ENCODE results near the gene CCDC171.

Gene CCDC171

DNA sequence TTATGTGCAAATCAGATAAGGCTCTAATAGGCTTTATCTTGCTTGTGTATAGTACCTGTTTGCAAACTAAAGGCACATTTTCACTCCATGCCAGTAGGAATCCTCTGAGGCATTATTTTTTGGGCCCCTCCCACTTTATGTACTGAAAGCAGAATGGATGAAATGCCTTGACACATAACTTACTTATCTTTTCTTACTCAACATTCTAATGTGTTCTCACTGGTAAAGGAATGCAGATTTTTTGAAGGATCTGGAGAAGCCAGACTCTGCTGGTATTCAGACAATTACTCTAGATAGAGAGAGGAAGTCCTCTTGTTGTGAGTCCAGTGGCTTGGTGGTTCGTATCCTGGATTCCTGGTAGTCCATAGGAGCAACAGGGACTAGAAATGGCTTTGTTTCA lies 336.7 kb downstream of the CCDC171 start:
- no peak overlapping the region for H3K4me2 ChIP-seq (ENCODE audit: low read length)
- no peaks in the 10 kb centered on the region for H3K27me3 ChIP-seq (ENCODE audit: insufficient read depth, low read length)
- no peaks in the 10 kb centered on the region for H3K36me3 ChIP-seq (ENCODE audit: insufficient read depth, low read length)
- no peak overlapping the region for H3K27ac ChIP-seq (ENCODE audit: low read depth, low read length, poor library complexity, severe bottlenecking)
- no peaks in the 10 kb centered on the region for H3K9me2 ChIP-seq (ENCODE audit: low read depth, low read length)
- H2AFZ ChIP-seq (ENCODE audit: low read length): no peak overlapping the region
- H3K4me3 ChIP-seq (ENCODE audit: low read depth, low read length, poor library complexity, severe bottlenecking): no peak overlapping the region
- no peaks in the 10 kb centered on the region for H3K79me2 ChIP-seq (ENCODE audit: insufficient read depth, low read length)
- TF ChIP-seq, protein P1, sequence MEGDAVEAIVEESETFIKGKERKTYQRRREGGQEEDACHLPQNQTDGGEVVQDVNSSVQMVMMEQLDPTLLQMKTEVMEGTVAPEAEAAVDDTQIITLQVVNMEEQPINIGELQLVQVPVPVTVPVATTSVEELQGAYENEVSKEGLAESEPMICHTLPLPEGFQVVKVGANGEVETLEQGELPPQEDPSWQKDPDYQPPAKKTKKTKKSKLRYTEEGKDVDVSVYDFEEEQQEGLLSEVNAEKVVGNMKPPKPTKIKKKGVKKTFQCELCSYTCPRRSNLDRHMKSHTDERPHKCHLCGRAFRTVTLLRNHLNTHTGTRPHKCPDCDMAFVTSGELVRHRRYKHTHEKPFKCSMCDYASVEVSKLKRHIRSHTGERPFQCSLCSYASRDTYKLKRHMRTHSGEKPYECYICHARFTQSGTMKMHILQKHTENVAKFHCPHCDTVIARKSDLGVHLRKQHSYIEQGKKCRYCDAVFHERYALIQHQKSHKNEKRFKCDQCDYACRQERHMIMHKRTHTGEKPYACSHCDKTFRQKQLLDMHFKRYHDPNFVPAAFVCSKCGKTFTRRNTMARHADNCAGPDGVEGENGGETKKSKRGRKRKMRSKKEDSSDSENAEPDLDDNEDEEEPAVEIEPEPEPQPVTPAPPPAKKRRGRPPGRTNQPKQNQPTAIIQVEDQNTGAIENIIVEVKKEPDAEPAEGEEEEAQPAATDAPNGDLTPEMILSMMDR (IDR thresholded peaks at IDR 0.05; ENCODE audit: low read length): no peak
- H4K20me1 ChIP-seq (ENCODE audit: insufficient read depth, low read length): no peaks in the 10 kb centered on the region
- H3K9ac ChIP-seq (ENCODE audit: low read length): no peak overlapping the region
- H3K9me3 ChIP-seq (ENCODE audit: low read length): no peaks in the 10 kb centered on the region
- H3F3A ChIP-seq (ENCODE audit: insufficient read depth, low read length): no peaks in the 10 kb centered on the region
- H3K4me1 ChIP-seq (ENCODE audit: insufficient read depth, low read length, severe bottlenecking): no peaks in the 10 kb centered on the region

DNA sequence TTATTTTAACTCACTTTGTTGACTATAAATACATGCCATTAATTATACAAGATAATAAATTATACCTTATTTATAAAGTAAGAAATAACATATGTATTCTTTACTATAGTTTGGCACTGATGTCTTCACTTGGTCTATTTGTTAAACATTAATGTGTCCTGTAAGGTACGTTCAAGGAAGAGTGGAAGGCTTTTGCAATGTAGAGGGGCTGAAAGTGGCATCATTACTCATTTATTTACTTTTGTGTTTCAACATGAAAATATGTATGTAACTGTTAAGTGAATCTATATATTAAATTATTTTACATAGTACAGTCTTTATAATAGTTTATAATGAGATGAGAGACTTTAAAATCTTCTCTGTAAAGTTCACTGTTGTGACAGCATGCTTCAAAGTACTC lies 348.7 kb downstream of the CCDC171 start:
- Histone ChIP-seq H3F3A (ENCODE audit: insufficient read depth, low read length) (no peaks in the 10 kb centered on the region), H4K20me1 (ENCODE audit: insufficient read depth, low read length) (no peaks in the 10 kb centered on the region), H3K27me3 (ENCODE audit: insufficient read depth, low read length) (no peaks in the 10 kb centered on the region), H3K9me2 (ENCODE audit: low read depth, low read length) (no peaks in the 10 kb centered on the region), H2AFZ (ENCODE audit: low read length) (no peak overlapping the region), H3K79me2 (ENCODE audit: insufficient read depth, low read length) (no peaks in the 10 kb centered on the region), H3K4me1 (ENCODE audit: insufficient read depth, low read length, severe bottlenecking) (no peaks in the 10 kb centered on the region), H3K36me3 (ENCODE audit: insufficient read depth, low read length) (no peaks in the 10 kb centered on the region), H3K4me2 (ENCODE audit: low read length) (no peak overlapping the region), H3K9ac (ENCODE audit: low read length) (no peak overlapping the region), H3K4me3 (ENCODE audit: low read depth, low read length, poor library complexity, severe bottlenecking) (no peak overlapping the region), H3K27ac (ENCODE audit: low read depth, low read length, poor library complexity, severe bottlenecking) (no peak overlapping the region), H3K9me3 (ENCODE audit: low read length) (0 out of 2 replicates have a peak, but pooled peaks cover 2% of the 10 kb centered on the region)
- TF ChIP-seq, protein P1 (IDR thresholded peaks at IDR 0.05; ENCODE audit: low read length): no peak
- TF ChIP-seq EZH2 (IDR thresholded peaks at IDR 0.05; ENCODE audit: borderline replicate concordance, low read length): no peak

DNA sequence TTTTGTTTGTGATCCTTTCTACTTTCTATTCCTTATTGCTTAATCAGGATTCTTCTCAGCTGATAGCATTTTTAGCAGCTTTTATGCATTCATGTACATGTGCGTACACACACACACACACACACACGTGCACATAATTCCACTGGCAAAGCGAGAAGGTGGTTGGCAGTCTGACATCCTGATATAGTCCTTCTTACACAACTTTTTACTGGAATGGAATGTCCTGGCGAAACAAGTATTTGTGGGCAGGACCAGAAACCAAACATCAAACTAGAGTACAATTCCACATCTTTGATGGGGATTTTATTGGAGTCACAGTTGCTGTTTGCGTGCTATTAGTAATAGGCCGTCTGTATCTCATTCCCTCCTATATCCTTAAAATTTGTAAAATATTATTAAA lies 356.5 kb downstream of the CCDC171 start:
- Histone ChIP-seq H3F3A (ENCODE audit: insufficient read depth, low read length) (no peaks in the 10 kb centered on the region), H2AFZ (ENCODE audit: low read length) (no peak overlapping the region), H3K9me3 (ENCODE audit: low read length) (no peaks in the 10 kb centered on the region), H3K27ac (ENCODE audit: low read depth, low read length, poor library complexity, severe bottlenecking) (no peak overlapping the region), H3K4me2 (ENCODE audit: low read length) (no peak overlapping the region), H3K9ac (ENCODE audit: low read length) (no peak overlapping the region), H3K4me3 (ENCODE audit: low read depth, low read length, poor library complexity, severe bottlenecking) (no peak overlapping the region), H3K27me3 (ENCODE audit: insufficient read depth, low read length) (no peaks in the 10 kb centered on the region), H3K9me2 (ENCODE audit: low read depth, low read length) (no peaks in the 10 kb centered on the region), H3K79me2 (ENCODE audit: insufficient read depth, low read length) (no peaks in the 10 kb centered on the region), H4K20me1 (ENCODE audit: insufficient read depth, low read length) (no peaks in the 10 kb centered on the region), H3K36me3 (ENCODE audit: insufficient read depth, low read length) (no peaks in the 10 kb centered on the region), H3K4me1 (ENCODE audit: insufficient read depth, low read length, severe bottlenecking) (no peaks in the 10 kb centered on the region)
- no peak for TF ChIP-seq EZH2 (IDR thresholded peaks at IDR 0.05; ENCODE audit: borderline replicate concordance, low read length)
- TF ChIP-seq, protein P1 (IDR thresholded peaks at IDR 0.05; ENCODE audit: low read length): no peak

All from OCI-LY1 (cell line).